ENCODE results near the gene RNF214. TPM values are rescaled to one million over a fixed set of nuclear protein-coding genes. Genes with fewer than 3 reads are reported as not detected.

The RNF214 gene
- total RNA-seq, 1 experiment from 2014 or later: 7.4 TPM

DNA sequence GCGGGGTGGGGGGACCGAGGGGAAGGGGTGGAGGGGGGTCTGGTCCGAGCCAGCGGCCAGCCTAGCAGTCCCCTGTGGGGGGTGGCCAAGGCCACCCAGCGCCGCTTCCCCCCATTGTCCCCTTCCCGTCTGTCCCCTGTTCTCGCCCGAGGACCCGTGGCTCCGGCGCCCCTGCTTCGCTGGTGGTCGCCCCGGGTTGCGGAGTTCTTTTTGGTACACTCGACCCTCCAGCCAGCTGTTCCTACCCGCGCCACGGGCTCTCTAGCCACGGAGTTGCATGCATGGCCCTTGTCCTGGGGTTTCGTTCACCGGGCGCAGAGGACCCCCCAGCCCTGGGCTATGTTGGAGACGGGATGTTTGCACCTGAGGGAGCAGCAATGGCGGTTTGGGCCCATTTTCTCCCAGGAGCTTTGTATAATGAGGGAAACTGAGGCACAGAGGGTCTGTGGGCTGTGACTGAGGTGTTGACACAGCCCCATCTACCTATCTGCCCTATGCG is 489 bp downstream of the RNF214 start:
- Histone ChIP-seq H3K9ac (ENCODE audit: low read length) (peak overlapping the region; percentile 77), H3K4me2 (ENCODE audit: low read length) (peak overlapping the region; percentile 99), H3K36me3 (ENCODE audit: low read depth, low read length) (peaks cover 7% of the 10 kb centered on the region; the same call in 1 of the 2 replicates), H3K4me3 (ENCODE audit: low read length) (peak overlapping the region; percentile 86), H3K9me3 (ENCODE audit: low read length) (no peaks in the 10 kb centered on the region), H3K4me1 (ENCODE audit: insufficient read depth, low read length) (peaks cover 24% of the 10 kb centered on the region), H4K20me1 (ENCODE audit: low read length) (no peaks in the 10 kb centered on the region), H3F3A (ENCODE audit: low read length, unreplicated experiment) (no peaks in the 10 kb centered on the region), H3K27ac (ENCODE audit: low read length) (no peak overlapping the region), H3K27me3 (ENCODE audit: low read length) (no peaks in the 10 kb centered on the region), H3K9me2 (replicated peaks; ENCODE audit: low read length) (no peaks in the 10 kb centered on the region), H3K79me2 (ENCODE audit: low read length) (peaks cover 36% of the 10 kb centered on the region), H2AFZ (ENCODE audit: low read length) (peak overlapping the region; percentile 89)
- TF ChIP-seq EZH2 (IDR thresholded peaks at IDR 0.05; ENCODE audit: low read length, unreplicated experiment): no peak
- TF ChIP-seq, protein P1, sequence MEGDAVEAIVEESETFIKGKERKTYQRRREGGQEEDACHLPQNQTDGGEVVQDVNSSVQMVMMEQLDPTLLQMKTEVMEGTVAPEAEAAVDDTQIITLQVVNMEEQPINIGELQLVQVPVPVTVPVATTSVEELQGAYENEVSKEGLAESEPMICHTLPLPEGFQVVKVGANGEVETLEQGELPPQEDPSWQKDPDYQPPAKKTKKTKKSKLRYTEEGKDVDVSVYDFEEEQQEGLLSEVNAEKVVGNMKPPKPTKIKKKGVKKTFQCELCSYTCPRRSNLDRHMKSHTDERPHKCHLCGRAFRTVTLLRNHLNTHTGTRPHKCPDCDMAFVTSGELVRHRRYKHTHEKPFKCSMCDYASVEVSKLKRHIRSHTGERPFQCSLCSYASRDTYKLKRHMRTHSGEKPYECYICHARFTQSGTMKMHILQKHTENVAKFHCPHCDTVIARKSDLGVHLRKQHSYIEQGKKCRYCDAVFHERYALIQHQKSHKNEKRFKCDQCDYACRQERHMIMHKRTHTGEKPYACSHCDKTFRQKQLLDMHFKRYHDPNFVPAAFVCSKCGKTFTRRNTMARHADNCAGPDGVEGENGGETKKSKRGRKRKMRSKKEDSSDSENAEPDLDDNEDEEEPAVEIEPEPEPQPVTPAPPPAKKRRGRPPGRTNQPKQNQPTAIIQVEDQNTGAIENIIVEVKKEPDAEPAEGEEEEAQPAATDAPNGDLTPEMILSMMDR (conservative IDR thresholded peaks at IDR 0.05; ENCODE audit: low read depth, low read length): no peak
- TF ChIP-seq EZH2phosphoT487 (IDR thresholded peaks at IDR 0.05; ENCODE audit: borderline replicate concordance, low read length): no peak
- no peak for DNase-seq
- ChIA-PET CTCF (no interaction called here), POLR2A (ENCODE audit: unreplicated experiment) (no interaction called here)
- peak; percentile 6 for ATAC-seq
- intact Hi-C loops (cut with micrococcal nuclease): loop anchor here (1.0 to 10.0 kb wide), 2 partner anchors 83 to 378 kb away; partner anchors contain the start of gene BACE1
- BruUV-seq (replicated peaks): no TSS peak

DNA sequence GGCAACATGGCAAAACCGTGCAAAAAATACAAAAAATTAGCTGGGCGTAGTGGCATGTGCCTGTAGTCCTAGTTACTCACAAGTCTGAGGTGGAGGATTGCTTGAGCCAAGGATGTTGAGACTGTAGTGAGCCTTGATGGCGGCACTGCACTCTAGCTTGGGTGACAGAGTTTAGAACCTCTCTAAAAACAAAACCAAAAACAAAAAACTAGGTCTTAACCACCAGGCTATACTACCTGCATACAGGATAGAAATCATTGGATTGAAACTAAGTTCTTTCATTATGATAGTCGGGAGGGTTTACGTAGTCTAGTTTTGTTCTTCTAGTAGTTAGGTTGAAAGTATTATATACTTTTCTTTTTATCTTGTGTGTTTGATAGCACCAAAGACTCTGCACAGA is 5.8 kb downstream of the RNF214 start:
- no peak overlapping the region; the same call in 1 of the 2 replicates for H3K27ac ChIP-seq (ENCODE audit: low read length)
- peaks cover 27% of the 10 kb centered on the region for H3K4me1 ChIP-seq (ENCODE audit: insufficient read depth, low read length)
- H4K20me1 ChIP-seq (ENCODE audit: low read length): no peaks in the 10 kb centered on the region
- BruUV-seq (replicated peaks): no TSS peak
- no peaks in the 10 kb centered on the region for H3K27me3 ChIP-seq (ENCODE audit: low read length)
- TF ChIP-seq EZH2phosphoT487 (IDR thresholded peaks at IDR 0.05; ENCODE audit: borderline replicate concordance, low read length) (no peak), EZH2 (IDR thresholded peaks at IDR 0.05; ENCODE audit: low read length, unreplicated experiment) (no peak)
- TF ChIP-seq, protein P1 (conservative IDR thresholded peaks at IDR 0.05; ENCODE audit: low read depth, low read length): no peak
- H3K4me2 ChIP-seq (ENCODE audit: low read length): no peak overlapping the region
- ChIA-PET CTCF (no interaction called here), POLR2A (ENCODE audit: unreplicated experiment) (no interaction called here)
- no peak overlapping the region for H2AFZ ChIP-seq (ENCODE audit: low read length)
- H3K9me2 ChIP-seq (replicated peaks; ENCODE audit: low read length): no peaks in the 10 kb centered on the region
- no peak overlapping the region for H3K9ac ChIP-seq (ENCODE audit: low read length)
- DNase-seq (no peak), ATAC-seq (no peak)
- H3F3A ChIP-seq (ENCODE audit: low read length, unreplicated experiment): peaks cover 4% of the 10 kb centered on the region
- peaks cover 5% of the 10 kb centered on the region; the same call in 1 of the 2 replicates for H3K79me2 ChIP-seq (ENCODE audit: low read length)
- no peaks in the 10 kb centered on the region for H3K9me3 ChIP-seq (ENCODE audit: low read length)
- no peaks in the 10 kb centered on the region for H3K36me3 ChIP-seq (ENCODE audit: low read depth, low read length)
- intact Hi-C loops (cut with micrococcal nuclease): loop anchor here (5.0 to 10.0 kb wide), 2 partner anchors 383 to 579 kb away; no protein-coding TSS in a partner anchor
- H3K4me3 ChIP-seq (ENCODE audit: low read length): no peak overlapping the region

- no TSS peak for BruUV-seq (replicated peaks)
- Histone ChIP-seq H4K20me1 (ENCODE audit: low read length) (no peaks in the 10 kb centered on the region), H3K79me2 (ENCODE audit: low read length) (no peaks in the 10 kb centered on the region; the same call in 1 of the 2 replicates), H3K27ac (ENCODE audit: low read length) (peak overlapping the region; percentile 47), H3K27me3 (ENCODE audit: low read length) (no peaks in the 10 kb centered on the region), H3K4me2 (ENCODE audit: low read length) (peak overlapping the region; percentile 17), H3F3A (ENCODE audit: low read length, unreplicated experiment) (peaks cover 4% of the 10 kb centered on the region), H3K9me2 (replicated peaks; ENCODE audit: low read length) (no peaks in the 10 kb centered on the region), H3K4me1 (ENCODE audit: insufficient read depth, low read length) (peaks cover 19% of the 10 kb centered on the region), H3K9ac (ENCODE audit: low read length) (no peak overlapping the region), H2AFZ (ENCODE audit: low read length) (no peak overlapping the region), H3K36me3 (ENCODE audit: low read depth, low read length) (peaks cover 3% of the 10 kb centered on the region; the same call in 1 of the 2 replicates), H3K9me3 (ENCODE audit: low read length) (no peaks in the 10 kb centered on the region), H3K4me3 (ENCODE audit: low read length) (no peak overlapping the region)
- ATAC-seq (peak; percentile 99), DNase-seq (peak; percentile 96)
- intact Hi-C loops (cut with micrococcal nuclease): loop anchor here (1.0 to 10.0 kb wide), 6 partner anchors 21 to 578 kb away; partner anchors contain the start of gene BACE1
- ChIA-PET POLR2A (ENCODE audit: unreplicated experiment) (no interaction called here), CTCF (no interaction called here)
- no peak for TF ChIP-seq EZH2phosphoT487 (IDR thresholded peaks at IDR 0.05; ENCODE audit: borderline replicate concordance, low read length)
- TF ChIP-seq, protein P1 (conservative IDR thresholded peaks at IDR 0.05; ENCODE audit: low read depth, low read length): peak; percentile 89
Measured at GRCh38 chr11:117239295-117239694, 6.8 kb downstream of the RNF214 start.

Measured in PC-3 (cell line).